Measurements from ENCODE around the gene TUBGCP5. TPM values are rescaled to one million over a fixed set of nuclear protein-coding genes. Genes with fewer than 3 reads are reported as not detected.
A peak's percentile ranks its signal among the peaks of the same experiment; 100 is the strongest.

The TUBGCP5 gene
- total RNA-seq, 1 donor from 2014 or later, result 12.9 TPM

DNA sequence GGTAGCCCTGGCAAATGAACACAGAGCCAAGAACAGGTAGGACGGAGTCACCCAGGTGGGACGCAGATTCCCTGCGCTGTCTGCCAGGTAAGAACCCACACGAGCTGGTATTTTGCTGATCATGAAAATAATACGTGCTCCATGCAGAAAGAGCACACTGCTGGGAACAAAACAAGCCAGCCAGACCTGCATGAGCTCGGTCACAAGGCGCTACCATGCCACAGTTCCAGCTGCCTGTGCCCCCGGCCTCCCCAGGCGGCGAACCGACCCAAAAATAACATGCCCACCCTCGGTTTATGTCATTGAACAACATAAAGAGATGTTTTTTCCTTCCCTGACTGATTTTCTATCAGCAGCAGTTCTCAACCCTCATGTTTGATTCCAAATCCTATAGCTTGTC lies 85.0 kb downstream of the TUBGCP5 start:
- Histone ChIP-seq H3K9me3 (no peaks in the 10 kb centered on the region), H3K27ac (no peak overlapping the region), H3K4me3 (no peak overlapping the region), H3K4me1 (peaks cover 89% of the 10 kb centered on the region), H3K27me3 (ENCODE audit: low read depth) (no peaks in the 10 kb centered on the region), H3K36me3 (no peaks in the 10 kb centered on the region)
- no peak for ATAC-seq
- intact Hi-C loops (cut with DNase I), result no loop called here
- DNase-seq, result no peak
- TF ChIP-seq, protein P1, sequence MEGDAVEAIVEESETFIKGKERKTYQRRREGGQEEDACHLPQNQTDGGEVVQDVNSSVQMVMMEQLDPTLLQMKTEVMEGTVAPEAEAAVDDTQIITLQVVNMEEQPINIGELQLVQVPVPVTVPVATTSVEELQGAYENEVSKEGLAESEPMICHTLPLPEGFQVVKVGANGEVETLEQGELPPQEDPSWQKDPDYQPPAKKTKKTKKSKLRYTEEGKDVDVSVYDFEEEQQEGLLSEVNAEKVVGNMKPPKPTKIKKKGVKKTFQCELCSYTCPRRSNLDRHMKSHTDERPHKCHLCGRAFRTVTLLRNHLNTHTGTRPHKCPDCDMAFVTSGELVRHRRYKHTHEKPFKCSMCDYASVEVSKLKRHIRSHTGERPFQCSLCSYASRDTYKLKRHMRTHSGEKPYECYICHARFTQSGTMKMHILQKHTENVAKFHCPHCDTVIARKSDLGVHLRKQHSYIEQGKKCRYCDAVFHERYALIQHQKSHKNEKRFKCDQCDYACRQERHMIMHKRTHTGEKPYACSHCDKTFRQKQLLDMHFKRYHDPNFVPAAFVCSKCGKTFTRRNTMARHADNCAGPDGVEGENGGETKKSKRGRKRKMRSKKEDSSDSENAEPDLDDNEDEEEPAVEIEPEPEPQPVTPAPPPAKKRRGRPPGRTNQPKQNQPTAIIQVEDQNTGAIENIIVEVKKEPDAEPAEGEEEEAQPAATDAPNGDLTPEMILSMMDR (IDR thresholded peaks at IDR 0.05), result no peak

DNA sequence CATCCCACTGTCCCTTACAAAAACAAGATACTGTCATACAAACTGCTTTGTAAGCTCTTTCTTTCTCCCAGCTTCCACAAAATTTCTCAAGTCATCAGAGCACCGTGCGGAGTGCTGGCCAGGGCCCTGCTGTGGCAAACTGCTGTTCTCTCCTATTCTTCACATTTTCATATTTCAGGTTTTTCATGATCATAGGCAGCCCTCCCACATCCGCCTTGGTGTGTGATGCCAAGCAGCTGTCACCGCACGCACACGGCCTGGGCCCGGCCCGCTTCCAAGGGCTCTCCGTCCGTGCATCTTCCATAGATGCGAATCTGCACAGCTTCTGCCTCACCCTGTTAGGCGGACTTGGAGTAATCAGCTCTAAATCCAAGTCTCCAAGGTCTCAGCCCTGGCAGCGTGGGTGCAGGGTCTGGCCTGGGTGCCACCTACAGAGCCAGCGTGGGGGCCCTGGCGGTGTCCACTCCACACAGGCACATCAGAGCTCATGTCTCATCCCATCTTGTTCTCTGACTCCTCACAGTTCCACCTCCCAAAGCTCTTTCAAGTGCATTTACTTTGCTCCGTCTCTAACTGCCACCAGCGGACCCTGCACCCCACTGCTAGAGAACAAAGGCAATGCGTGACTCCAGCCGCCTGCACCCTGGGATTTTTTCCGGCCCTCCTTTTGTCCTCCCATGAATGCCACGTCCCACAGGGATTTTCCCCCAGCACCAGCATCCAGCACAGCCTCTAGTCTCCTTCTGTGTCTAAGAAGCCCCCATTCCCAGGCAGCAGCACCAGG lies 86.4 kb downstream of the TUBGCP5 start:
- no peak for DNase-seq
- intact Hi-C loops (cut with DNase I), result no loop called here
- Histone ChIP-seq H3K4me1 (peaks cover 92% of the 10 kb centered on the region), H3K27ac (no peak overlapping the region), H3K27me3 (ENCODE audit: low read depth) (no peaks in the 10 kb centered on the region), H3K9me3 (no peaks in the 10 kb centered on the region), H3K36me3 (no peaks in the 10 kb centered on the region), H3K4me3 (no peak overlapping the region)
- no peak for ATAC-seq
- TF ChIP-seq, protein P1 (IDR thresholded peaks at IDR 0.05), result no peak

DNA sequence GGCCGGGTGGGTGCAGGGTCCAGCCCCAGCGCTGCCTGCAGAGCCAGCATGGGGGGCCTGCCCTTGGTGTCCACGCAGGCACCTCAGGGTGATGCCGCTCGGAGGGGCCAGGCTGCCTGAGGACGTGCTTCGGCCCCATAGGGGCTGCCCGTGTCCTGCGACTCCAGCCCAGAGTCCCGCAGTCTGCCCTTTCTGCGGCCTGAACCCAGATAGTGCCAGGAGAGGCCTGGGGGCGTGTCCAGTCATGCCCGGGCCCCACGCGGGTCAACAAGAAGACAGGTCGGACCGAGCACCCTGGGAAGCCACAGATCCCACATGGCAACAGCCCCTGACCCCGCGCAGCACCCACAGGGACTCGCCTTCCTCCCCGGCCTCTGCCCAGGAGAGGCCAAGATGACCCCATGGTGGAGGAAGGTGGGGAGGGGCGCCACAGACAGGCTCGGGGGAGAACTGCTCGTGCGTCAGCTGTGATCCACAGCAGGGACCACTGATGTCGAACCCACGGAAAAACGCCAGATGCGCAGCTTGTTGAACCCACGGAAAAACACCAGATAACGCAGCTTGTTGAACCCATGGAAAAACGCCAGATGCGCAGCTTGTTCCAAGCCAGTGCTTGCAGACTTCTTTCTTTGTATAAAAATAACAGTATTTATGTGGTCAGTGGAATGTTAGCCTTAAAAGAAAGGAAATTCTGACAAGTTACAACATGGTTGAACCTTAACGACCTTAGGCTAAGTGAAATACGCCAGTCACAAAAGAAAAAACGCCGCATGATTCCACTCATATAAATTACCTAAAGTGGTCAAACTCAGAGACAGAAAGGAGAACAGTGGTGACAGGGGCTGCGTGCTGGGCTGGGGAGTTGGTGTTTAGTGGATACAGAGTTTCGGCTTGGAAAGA lies 87.7 kb downstream of the TUBGCP5 start:
- Histone ChIP-seq H3K4me3 (no peak overlapping the region), H3K9me3 (no peaks in the 10 kb centered on the region), H3K36me3 (peaks cover 6% of the 10 kb centered on the region), H3K4me1 (peaks cover 87% of the 10 kb centered on the region), H3K27me3 (ENCODE audit: low read depth) (no peaks in the 10 kb centered on the region), H3K27ac (peak overlapping the region; percentile 31)
- DNase-seq, result no peak
- intact Hi-C loops (cut with DNase I), result no loop called here
- no peak for ATAC-seq
- TF ChIP-seq, protein P1 (IDR thresholded peaks at IDR 0.05), result no peak

DNA sequence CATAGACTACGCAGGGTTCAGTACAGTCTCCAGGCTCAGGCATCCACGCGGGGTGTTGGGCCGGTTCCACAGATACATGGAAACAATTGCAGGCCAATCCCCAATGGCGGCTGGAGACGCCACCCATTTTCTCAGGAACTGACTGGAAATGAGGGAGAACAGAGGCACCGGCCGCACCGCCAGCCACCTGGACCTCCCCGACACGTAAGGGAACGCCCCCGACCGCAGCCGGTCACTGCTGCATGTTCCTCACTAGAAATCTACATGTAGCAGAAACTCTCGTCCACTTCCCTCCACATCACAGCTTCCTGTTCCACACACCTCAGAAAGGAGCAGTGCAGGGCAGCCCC lies 88.4 kb downstream of the TUBGCP5 start:
- intact Hi-C loops (cut with DNase I), result no loop called here
- peaks cover 81% of the 10 kb centered on the region for H3K4me1 ChIP-seq
- peak overlapping the region; percentile 31 for H3K27ac ChIP-seq
- H3K36me3 ChIP-seq, result peaks cover 12% of the 10 kb centered on the region
- TF ChIP-seq, protein P1 (IDR thresholded peaks at IDR 0.05), result no peak
- no peak for ATAC-seq
- DNase-seq, result no peak
- H3K9me3 ChIP-seq, result no peaks in the 10 kb centered on the region
- no peak overlapping the region for H3K4me3 ChIP-seq
- no peaks in the 10 kb centered on the region for H3K27me3 ChIP-seq (ENCODE audit: low read depth)

DNA sequence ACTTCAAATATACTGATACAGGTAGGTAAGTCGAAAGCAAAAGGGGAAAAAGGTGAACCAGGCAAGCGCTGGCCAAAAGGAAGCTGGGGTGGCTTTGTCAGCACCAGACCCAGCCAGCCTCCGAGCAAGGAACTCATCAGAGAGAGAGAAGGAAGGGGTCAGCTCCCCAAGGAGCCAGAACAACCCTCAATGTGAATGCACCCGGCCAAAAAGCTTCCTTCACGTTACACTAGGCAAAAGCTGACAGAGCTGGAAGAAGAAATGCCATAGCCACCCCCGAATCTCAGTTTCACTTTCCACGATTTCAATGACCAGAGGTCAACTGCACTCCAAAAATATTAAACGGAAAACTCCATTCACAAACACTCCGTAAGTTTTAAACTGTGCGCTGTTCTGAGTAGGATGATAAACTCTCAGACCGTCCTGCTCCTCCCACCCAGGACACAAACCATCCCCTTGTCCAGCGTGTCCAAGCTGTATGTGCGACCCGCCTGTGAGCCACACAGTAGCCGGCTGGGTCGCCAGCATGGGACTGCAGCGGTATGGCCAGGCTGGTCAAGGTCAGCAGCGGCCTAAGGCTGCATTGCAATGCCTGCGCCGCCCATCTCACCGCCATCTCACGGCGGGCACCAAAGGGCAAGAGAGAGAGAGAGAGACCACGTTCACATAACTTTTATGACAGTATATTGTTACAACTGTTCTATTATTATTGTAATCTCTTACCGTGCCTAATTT lies 88.9 kb downstream of the TUBGCP5 start:
- Histone ChIP-seq H3K27me3 (ENCODE audit: low read depth) (no peaks in the 10 kb centered on the region), H3K36me3 (peaks cover 15% of the 10 kb centered on the region), H3K4me1 (peaks cover 75% of the 10 kb centered on the region), H3K27ac (peak overlapping the region; percentile 20), H3K9me3 (no peaks in the 10 kb centered on the region), H3K4me3 (peak overlapping the region; percentile 11)
- intact Hi-C loops (cut with DNase I), result no loop called here
- no peak for DNase-seq
- TF ChIP-seq, protein P1 (IDR thresholded peaks at IDR 0.05), result no peak
- no peak for ATAC-seq
